ENCODE measurements around the gene BICC1. TPM values are rescaled to one million over a fixed set of nuclear protein-coding genes. Genes with fewer than 3 reads are reported as not detected.

The BICC1 gene
- total RNA-seq, 1 donor from 2014 or later = 9.3 TPM

- H3K36me3 Mint-ChIP-seq = no peaks in the 10 kb centered on the region
- H3K27ac Mint-ChIP-seq = no peak overlapping the region
- H3K4me3 Mint-ChIP-seq = no peak overlapping the region
- H3K27me3 Mint-ChIP-seq (ENCODE audit: low read depth) = no peaks in the 10 kb centered on the region
- H3K9me3 Mint-ChIP-seq = no peaks in the 10 kb centered on the region
- no peak for DNase-seq (ENCODE audit: low spot score in 2 of 2, unreplicated experiment in 2 of 2)
- H3K4me1 Mint-ChIP-seq = peaks cover 25% of the 10 kb centered on the region
- TF ChIP-seq CTCF (IDR thresholded peaks at IDR 0.05; ENCODE audit: unreplicated experiment) = no peak
Observed at GRCh38 chr10:58747687-58748086, 235.0 kb downstream of the BICC1 start.

GRCh38 chr10:58752665-58753064 lies 240.0 kb downstream of the BICC1 start:
- no peaks in the 10 kb centered on the region for H3K9me3 Mint-ChIP-seq
- no peak overlapping the region for H3K4me3 Mint-ChIP-seq
- H3K36me3 Mint-ChIP-seq = no peaks in the 10 kb centered on the region
- no peaks in the 10 kb centered on the region for H3K27me3 Mint-ChIP-seq (ENCODE audit: low read depth)
- no peak overlapping the region for H3K27ac Mint-ChIP-seq
- no peak for TF ChIP-seq CTCF (IDR thresholded peaks at IDR 0.05; ENCODE audit: unreplicated experiment)
- no peak for DNase-seq (ENCODE audit: low spot score in 2 of 2, unreplicated experiment in 2 of 2)
- peaks cover 26% of the 10 kb centered on the region for H3K4me1 Mint-ChIP-seq

GRCh38 chr10:58753425-58753824 lies 240.8 kb downstream of the BICC1 start:
- Mint-ChIP-seq H3K4me1 (peaks cover 27% of the 10 kb centered on the region), H3K27me3 (ENCODE audit: low read depth) (no peaks in the 10 kb centered on the region), H3K9me3 (no peaks in the 10 kb centered on the region), H3K27ac (no peak overlapping the region), H3K4me3 (no peak overlapping the region), H3K36me3 (no peaks in the 10 kb centered on the region)
- DNase-seq (ENCODE audit: low spot score in 2 of 2, unreplicated experiment in 2 of 2) = no peak
- TF ChIP-seq CTCF (IDR thresholded peaks at IDR 0.05; ENCODE audit: unreplicated experiment) = no peak

- Mint-ChIP-seq H3K27ac (peak overlapping the region; percentile 64), H3K27me3 (ENCODE audit: low read depth) (no peaks in the 10 kb centered on the region), H3K9me3 (no peaks in the 10 kb centered on the region), H3K4me1 (peaks cover 27% of the 10 kb centered on the region), H3K4me3 (no peak overlapping the region), H3K36me3 (no peaks in the 10 kb centered on the region)
- no peak for TF ChIP-seq CTCF (IDR thresholded peaks at IDR 0.05; ENCODE audit: unreplicated experiment)
- DNase-seq (ENCODE audit: low spot score in 2 of 2, unreplicated experiment in 2 of 2) = no peak
Observed at GRCh38 chr10:58754469-58755339, 242.0 kb downstream of the BICC1 start.

GRCh38 chr10:58755340-58755610 lies 242.6 kb downstream of the BICC1 start:
- Mint-ChIP-seq H3K36me3 (no peaks in the 10 kb centered on the region), H3K9me3 (no peaks in the 10 kb centered on the region), H3K27ac (peak overlapping the region; percentile 62), H3K4me1 (peaks cover 27% of the 10 kb centered on the region), H3K4me3 (no peak overlapping the region), H3K27me3 (ENCODE audit: low read depth) (no peaks in the 10 kb centered on the region)
- DNase-seq (ENCODE audit: low spot score in 2 of 2, unreplicated experiment in 2 of 2) = no peak
- TF ChIP-seq CTCF (IDR thresholded peaks at IDR 0.05; ENCODE audit: unreplicated experiment) = no peak

Data from mesothelial cell of epicardium (in vitro differentiated cells).